Neural cell (in vitro differentiated cells): ENCODE data around the gene CHCT1. TPM values are rescaled to one million over a fixed set of nuclear protein-coding genes. Genes with fewer than 3 reads are reported as not detected.
A peak's percentile ranks its signal among the peaks of the same experiment; 100 is the strongest.

ENCODE experiments used
- H2AFZ ChIP-seq: fragments of 200-600, 300-800 bp; sonication (generic), shearing (Covaris generic); 2 replicates; pipeline ENCODE4 v1.6.0; 2014; ENCODE audit warnings: low read depth, mild to moderate bottlenecking, antibody characterized with exemption, low read length, moderate library complexity
- H3F3A ChIP-seq: fragments of 200-600 bp; shearing (Covaris generic); 2 replicates; pipeline ENCODE4 v1.6.1; 2016; ENCODE audit warnings: mild to moderate bottlenecking, moderate library complexity, mixed read lengths, antibody characterized with exemption, low read length; ENCODE audit not compliant: insufficient read depth, poor library complexity, severe bottlenecking
- H3K27ac ChIP-seq: fragments of 200-600, 300-800 bp; sonication (generic), shearing (Covaris generic); 2 replicates; pipeline ENCODE4 v1.5.1; 2014; ENCODE audit warnings: mild to moderate bottlenecking, low read length, moderate library complexity
- H3K27me3 ChIP-seq: fragments of 300-800, 200-600 bp; sonication (generic), shearing (Covaris generic); 2 replicates; pipeline ENCODE4 v1.6.0; 2014; ENCODE audit warnings: mild to moderate bottlenecking, low read depth, low read length, moderate library complexity; ENCODE audit not compliant: insufficient read depth
- H3K36me3 ChIP-seq: fragments of 300-800, 200-600 bp; sonication (generic), shearing (Covaris generic); 2 replicates; pipeline ENCODE4 v1.5.1; 2014; ENCODE audit warnings: mild to moderate bottlenecking, antibody characterized with exemption, low read length, moderate library complexity; ENCODE audit not compliant: insufficient read depth
- H3K4me2 ChIP-seq: fragments of 300-800, 200-600 bp; sonication (generic), shearing (Covaris generic); 2 replicates; pipeline ENCODE4 v1.6.0; 2014; ENCODE audit warnings: mild to moderate bottlenecking, low read length
- H3K4me3 ChIP-seq: fragments of 300-800, 200-600 bp; sonication (generic), shearing (Covaris generic); 2 replicates; pipeline ENCODE4 v1.5.1; 2014; ENCODE audit warnings: mild to moderate bottlenecking, low read length, moderate library complexity
- H3K79me2 ChIP-seq: fragments of 200-600 bp; shearing (Covaris generic); replicated peaks from 2 replicates; pipeline ENCODE4 v1.6.0; 2014; ENCODE audit warnings: mild to moderate bottlenecking, low read length, moderate library complexity; ENCODE audit not compliant: insufficient read depth
- H3K9ac ChIP-seq: fragments of 300-800, 200-600 bp; sonication (generic), shearing (Covaris generic); 2 replicates; pipeline ENCODE4 v1.6.1; 2016; ENCODE audit warnings: mild to moderate bottlenecking, low read length, mixed read lengths
- H3K9me2 ChIP-seq: fragments of 200-600 bp; shearing (Covaris generic); 2 replicates; pipeline ENCODE4 v1.6.1; 2016; ENCODE audit warnings: mild to moderate bottlenecking, low read length, mixed read lengths; ENCODE audit not compliant: insufficient read depth
- H3K9me3 ChIP-seq: fragments of 200-600, 300-800 bp; sonication (generic), shearing (Covaris generic); 2 replicates; pipeline ENCODE4 v1.6.1; 2016; ENCODE audit warnings: mild to moderate bottlenecking, mixed run types, low read length, moderate library complexity, mixed read lengths
- H4K20me1 ChIP-seq: fragments of 200-600 bp; shearing (Covaris generic); 2 replicates; pipeline ENCODE4 v1.6.1; 2016; ENCODE audit warnings: mild to moderate bottlenecking, mixed run types; ENCODE audit not compliant: insufficient read depth
- CTCF ChIP-seq: fragments of 450-650 bp; IDR thresholded peaks from 2 replicates; pipeline ENCODE4 v1.5.1; 2014; ENCODE audit warnings: antibody characterized with exemption, mild to moderate bottlenecking, moderate library complexity; ENCODE audit not compliant: poor library complexity, severe bottlenecking
- EP300 ChIP-seq: fragments of 450-650 bp; conservative IDR thresholded peaks from 2 replicates; pipeline ENCODE4 v1.6.1; 2014; ENCODE audit warnings: antibody characterized with exemption, mild to moderate bottlenecking, moderate library complexity; ENCODE audit not compliant: poor library complexity, severe bottlenecking
- EZH2 ChIP-seq: fragments of 200-600, 300-800 bp; shearing (Covaris generic), sonication (generic); IDR thresholded peaks from 2 replicates; pipeline ENCODE4 v1.6.1; 2014; ENCODE audit warnings: antibody characterized with exemption, low read length, borderline replicate concordance, mild to moderate bottlenecking; ENCODE audit not compliant: insufficient read depth, poor library complexity, severe bottlenecking
- MXI1 ChIP-seq: fragments of 450-650 bp; conservative IDR thresholded peaks from 2 replicates; pipeline ENCODE4 v1.6.1; 2014; ENCODE audit warnings: antibody characterized with exemption, mild to moderate bottlenecking; ENCODE audit not compliant: poor library complexity, severe bottlenecking
- POLR2AphosphoS5 ChIP-seq: IDR thresholded peaks from 2 replicates; pipeline ENCODE4 v1.6.1; 2012
- RAD21 ChIP-seq: fragments of 450-650 bp; conservative IDR thresholded peaks from 2 replicates; pipeline ENCODE4 v1.6.1; 2014; ENCODE audit warnings: antibody characterized with exemption, mild to moderate bottlenecking, moderate library complexity
- REST ChIP-seq: IDR thresholded peaks from 2 replicates; pipeline ENCODE4 v1.6.1; 2012; ENCODE audit warnings: borderline replicate concordance
- SMC3 ChIP-seq: fragments of 450-650 bp; conservative IDR thresholded peaks from 2 replicates; pipeline ENCODE4 v1.6.1; 2014; ENCODE audit warnings: antibody characterized with exemption, mild to moderate bottlenecking, moderate library complexity; ENCODE audit not compliant: poor library complexity
- TAF1 ChIP-seq: IDR thresholded peaks from 2 replicates; pipeline ENCODE4 v1.6.1; 2012; ENCODE audit warnings: low read depth
- polyA plus RNA-seq: library from polyadenylated mRNA; depleted of rRNA; stranded (reverse); fragments of >200 nt; gene quantifications from 2 replicates; pipeline ENCODE4 v1.2.3, GENCODE V29; 2014

Gene CHCT1
- polyA plus RNA-seq, 1 donor from 2014 or later = not detected

GRCh38 chr17:60435244-60436167 lies 13.2 kb downstream of the CHCT1 start:
- H3K79me2 ChIP-seq = no peaks in the 10 kb centered on the region
- H3K27ac ChIP-seq = no peak overlapping the region
- no peaks in the 10 kb centered on the region for H3K27me3 ChIP-seq
- no peak overlapping the region for H3K4me3 ChIP-seq
- H3K4me2 ChIP-seq = no peak overlapping the region
- no peaks in the 10 kb centered on the region for H3K9me3 ChIP-seq
- TF ChIP-seq EZH2 = no peak
- no peak for TF ChIP-seq POLR2AphosphoS5
- TF ChIP-seq MXI1 = peak; percentile 50
- peak; percentile 98 for TF ChIP-seq RAD21
- no peak for TF ChIP-seq REST
- peak; percentile 95 for TF ChIP-seq SMC3
- TF ChIP-seq CTCF = peak; percentile 98
- no peak for TF ChIP-seq EP300
- no peak for TF ChIP-seq TAF1
- H4K20me1 ChIP-seq = no peaks in the 10 kb centered on the region
- no peaks in the 10 kb centered on the region for H3F3A ChIP-seq
- H3K36me3 ChIP-seq = no peaks in the 10 kb centered on the region
- H2AFZ ChIP-seq = no peak overlapping the region
- H3K9me2 ChIP-seq = no peaks in the 10 kb centered on the region
- no peak overlapping the region for H3K9ac ChIP-seq

GRCh38 chr17:60436676-60437075 lies 14.4 kb downstream of the CHCT1 start:
- Histone ChIP-seq H3K79me2 (no peaks in the 10 kb centered on the region), H3K36me3 (no peaks in the 10 kb centered on the region), H3K27ac (no peak overlapping the region), H4K20me1 (no peaks in the 10 kb centered on the region), H3K9me2 (no peaks in the 10 kb centered on the region), H3K4me2 (no peak overlapping the region), H3K4me3 (no peak overlapping the region), H3K9me3 (no peaks in the 10 kb centered on the region), H3K27me3 (no peaks in the 10 kb centered on the region), H3F3A (no peaks in the 10 kb centered on the region), H2AFZ (no peak overlapping the region), H3K9ac (no peak overlapping the region)
- no peak for TF ChIP-seq CTCF
- TF ChIP-seq MXI1 = no peak
- TF ChIP-seq POLR2AphosphoS5 = no peak
- no peak for TF ChIP-seq SMC3
- no peak for TF ChIP-seq RAD21
- TF ChIP-seq EZH2 = no peak
- no peak for TF ChIP-seq EP300
- no peak for TF ChIP-seq TAF1
- no peak for TF ChIP-seq REST
